Skin epidermis (tissue), 12 donors: ENCODE data around the gene DNAH17.

Experiments
- H3K27ac ChIP-seq, 21 experiments: fragments of 200-600 bp; sonication (generic) in 11 of 21; one replicate each; pipeline ENCODE4 v1.5.0; 2020; ENCODE audit warnings: mild to moderate bottlenecking in 3 of 21, inconsistent platforms in 2 of 21, moderate library complexity in 2 of 21
- H3K4me3 ChIP-seq, 7 experiments: fragments of 200-600 bp; sonication (generic) in 2 of 7; one replicate each; pipeline ENCODE4 v1.5.0; 2020; ENCODE audit warnings: inconsistent platforms in 2 of 7, mild to moderate bottlenecking in 2 of 7, moderate library complexity in 1 of 7

Gene DNAH17, protein sequence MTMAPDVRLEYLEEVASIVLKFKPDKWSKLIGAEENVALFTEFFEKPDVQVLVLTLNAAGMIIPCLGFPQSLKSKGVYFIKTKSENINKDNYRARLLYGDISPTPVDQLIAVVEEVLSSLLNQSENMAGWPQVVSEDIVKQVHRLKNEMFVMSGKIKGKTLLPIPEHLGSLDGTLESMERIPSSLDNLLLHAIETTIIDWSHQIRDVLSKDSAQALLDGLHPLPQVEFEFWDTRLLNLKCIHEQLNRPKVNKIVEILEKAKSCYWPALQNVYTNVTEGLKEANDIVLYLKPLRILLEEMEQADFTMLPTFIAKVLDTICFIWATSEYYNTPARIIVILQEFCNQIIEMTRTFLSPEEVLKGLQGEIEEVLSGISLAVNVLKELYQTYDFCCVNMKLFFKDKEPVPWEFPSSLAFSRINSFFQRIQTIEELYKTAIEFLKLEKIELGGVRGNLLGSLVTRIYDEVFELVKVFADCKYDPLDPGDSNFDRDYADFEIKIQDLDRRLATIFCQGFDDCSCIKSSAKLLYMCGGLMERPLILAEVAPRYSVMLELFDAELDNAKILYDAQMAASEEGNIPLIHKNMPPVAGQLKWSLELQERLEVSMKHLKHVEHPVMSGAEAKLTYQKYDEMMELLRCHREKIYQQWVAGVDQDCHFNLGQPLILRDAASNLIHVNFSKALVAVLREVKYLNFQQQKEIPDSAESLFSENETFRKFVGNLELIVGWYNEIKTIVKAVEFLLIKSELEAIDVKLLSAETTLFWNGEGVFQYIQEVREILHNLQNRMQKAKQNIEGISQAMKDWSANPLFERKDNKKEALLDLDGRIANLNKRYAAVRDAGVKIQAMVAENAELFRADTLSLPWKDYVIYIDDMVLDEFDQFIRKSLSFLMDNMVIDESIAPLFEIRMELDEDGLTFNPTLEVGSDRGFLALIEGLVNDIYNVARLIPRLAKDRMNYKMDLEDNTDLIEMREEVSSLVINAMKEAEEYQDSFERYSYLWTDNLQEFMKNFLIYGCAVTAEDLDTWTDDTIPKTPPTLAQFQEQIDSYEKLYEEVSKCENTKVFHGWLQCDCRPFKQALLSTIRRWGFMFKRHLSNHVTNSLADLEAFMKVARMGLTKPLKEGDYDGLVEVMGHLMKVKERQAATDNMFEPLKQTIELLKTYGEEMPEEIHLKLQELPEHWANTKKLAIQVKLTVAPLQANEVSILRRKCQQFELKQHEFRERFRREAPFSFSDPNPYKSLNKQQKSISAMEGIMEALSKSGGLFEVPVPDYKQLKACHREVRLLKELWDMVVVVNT (N-terminal part only)

GRCh38 chr17:78577296-78577695 lies at the start of gene DNAH17:
DNAH17 (minus strand) TSS chr17:78577396; CDS start chr17:78575057, 2,339 bp downstream.
- Histone ChIP-seq H3K27ac (no peak within 1 kb of the TSS), H3K4me3 (no peak within 1 kb of the TSS)

DNA sequence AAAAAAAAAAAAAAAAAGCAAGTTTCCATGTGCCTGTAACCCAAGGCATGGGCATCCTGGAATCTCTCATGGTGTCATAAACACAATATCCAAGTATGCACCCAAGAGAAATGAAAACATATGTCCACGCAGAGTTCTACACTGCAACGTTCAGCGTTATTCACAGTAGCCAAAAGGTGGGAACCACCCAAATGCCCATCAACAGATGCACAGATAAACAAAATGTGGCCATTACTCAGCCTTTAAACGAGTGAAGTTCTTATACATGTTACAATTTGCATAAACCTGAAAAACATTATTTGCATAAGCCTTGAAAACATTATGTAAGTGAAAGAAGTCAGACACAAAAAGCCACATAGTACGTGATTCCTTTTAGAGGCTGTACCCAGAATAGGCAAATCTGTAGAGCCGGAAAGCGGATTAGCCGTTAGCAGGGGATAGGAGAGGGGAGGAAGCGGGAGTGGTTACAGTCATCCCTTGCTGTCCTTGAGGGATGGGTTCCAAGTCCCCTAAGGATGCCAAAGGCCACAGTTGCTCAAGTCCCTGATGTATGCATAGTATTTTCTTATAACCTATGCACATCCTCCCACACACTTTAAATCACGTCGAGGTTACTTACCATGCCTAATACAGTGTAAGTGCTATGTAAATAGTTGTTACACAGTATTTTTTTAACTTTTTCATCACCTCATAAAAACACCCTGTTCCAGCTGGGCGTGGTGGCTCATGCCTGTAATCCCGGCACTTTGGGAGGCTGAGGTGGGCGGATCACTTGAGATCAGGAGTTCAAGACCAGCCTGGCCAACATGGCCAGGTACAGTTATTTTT lies 47.3 kb upstream of the DNAH17 start:
- H3K27ac ChIP-seq, result no peak overlapping the region
- H3K4me3 ChIP-seq, result no peak overlapping the region

DNA sequence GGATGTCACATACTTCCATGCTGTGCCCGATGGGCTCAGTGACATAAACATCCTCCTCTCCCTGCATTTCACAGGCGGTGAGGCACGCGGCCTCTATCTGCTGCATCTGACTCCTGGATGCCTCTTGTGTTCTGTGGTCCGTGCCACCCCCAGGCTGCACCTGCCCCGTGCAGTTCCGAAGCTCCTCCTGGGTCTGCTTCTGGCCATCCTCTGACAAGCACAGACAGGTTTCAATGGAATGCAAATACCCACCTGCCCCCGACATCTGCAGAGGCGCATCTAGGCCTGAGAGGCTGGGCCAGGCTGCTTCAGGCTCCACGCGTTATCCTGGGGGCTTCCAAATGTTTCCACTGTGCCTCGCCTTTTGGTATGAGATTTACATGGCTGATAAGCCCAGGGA lies 46.3 kb upstream of the DNAH17 start:
- Histone ChIP-seq H3K4me3 (no peak overlapping the region), H3K27ac (no peak overlapping the region)

GRCh38 chr17:78622491-78623265 lies 45.5 kb upstream of the DNAH17 start:
- no peak overlapping the region for H3K4me3 ChIP-seq

GRCh38 chr17:78621720-78622490 lies 44.7 kb upstream of the DNAH17 start:
- Histone ChIP-seq H3K27ac (no peak overlapping the region), H3K4me3 (no peak overlapping the region)

More at GRCh38 chr17:78622491-78623265, 45.5 kb upstream of the DNAH17 start:
- no peak overlapping the region for H3K27ac ChIP-seq

- no peak overlapping the region for H3K27ac ChIP-seq
- H3K4me3 ChIP-seq, result no peak overlapping the region
These were observed 42.9 kb upstream of the DNAH17 start for GRCh38 chr17:78620099-78620498.

- no peak overlapping the region for H3K4me3 ChIP-seq
- H3K27ac ChIP-seq, result no peak overlapping the region
These were observed 42.1 kb upstream of the DNAH17 start for GRCh38 chr17:78619334-78619733.

- Histone ChIP-seq H3K27ac (no peak overlapping the region), H3K4me3 (no peak overlapping the region)
These were observed 41.3 kb upstream of the DNAH17 start for GRCh38 chr17:78618264-78619066.

- Histone ChIP-seq H3K27ac (no peak overlapping the region), H3K4me3 (no peak overlapping the region)
These were observed 40.4 kb upstream of the DNAH17 start for GRCh38 chr17:78617511-78618061.

GRCh38 chr17:78616946-78617345 lies 39.8 kb upstream of the DNAH17 start:
- H3K27ac ChIP-seq, result no peak overlapping the region
- H3K4me3 ChIP-seq, result no peak overlapping the region

DNA sequence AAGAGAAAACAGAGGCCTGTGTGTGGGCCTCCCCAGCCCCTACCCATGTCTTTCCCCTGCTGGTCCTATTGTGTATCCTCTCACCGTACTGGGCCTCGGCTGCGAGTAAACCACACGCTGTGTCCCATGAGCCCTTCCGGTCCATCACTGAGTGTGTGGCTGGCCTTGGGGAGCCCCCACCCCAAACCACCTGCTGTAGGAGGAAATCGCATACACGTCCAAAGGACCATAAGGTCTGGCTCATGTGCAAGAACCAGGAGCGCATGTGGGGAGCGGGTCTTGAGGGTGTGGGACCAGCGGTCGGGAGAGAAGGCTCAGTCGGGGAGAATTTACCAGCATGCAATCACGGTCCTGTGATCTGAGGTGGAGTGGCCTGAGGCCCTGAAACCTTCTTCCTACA lies 38.4 kb upstream of the DNAH17 start:
- no peak overlapping the region for H3K4me3 ChIP-seq
- no peak overlapping the region for H3K27ac ChIP-seq

GRCh38 chr17:78613416-78613815 lies 36.2 kb upstream of the DNAH17 start:
- no peak overlapping the region for H3K27ac ChIP-seq
- H3K4me3 ChIP-seq, result no peak overlapping the region

GRCh38 chr17:78611607-78612006 lies 34.4 kb upstream of the DNAH17 start:
- no peak overlapping the region for H3K27ac ChIP-seq
- H3K4me3 ChIP-seq, result no peak overlapping the region

- Histone ChIP-seq H3K4me3 (no peak overlapping the region), H3K27ac (no peak overlapping the region)
These were observed 33.8 kb upstream of the DNAH17 start for GRCh38 chr17:78610951-78611511.

DNA sequence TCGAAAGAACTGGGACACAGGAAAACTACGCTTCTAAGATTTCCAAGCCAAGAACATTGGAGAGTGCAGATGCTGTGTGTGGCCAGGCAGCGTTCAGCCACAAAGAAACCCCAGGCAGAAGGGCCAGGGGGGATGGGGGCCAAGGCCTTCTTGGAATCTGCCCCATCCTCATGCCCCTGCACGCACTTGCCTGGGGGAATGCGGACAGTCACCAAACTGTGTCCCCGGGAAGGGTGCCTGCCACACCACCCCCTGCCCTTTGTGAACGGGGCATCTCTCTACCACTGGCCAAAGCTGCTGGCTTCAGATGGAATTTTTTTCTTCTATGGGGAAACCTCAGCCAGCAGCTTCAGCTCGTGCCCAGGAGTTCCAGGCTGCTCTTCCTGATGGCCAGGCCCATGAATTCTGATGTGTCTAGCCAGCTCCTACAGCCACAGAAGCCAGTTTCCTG lies 32.0 kb upstream of the DNAH17 start:
- H3K4me3 ChIP-seq, result no peak overlapping the region
- peak overlapping the region in 1 of 21 experiments; percentile 22 for H3K27ac ChIP-seq

DNA sequence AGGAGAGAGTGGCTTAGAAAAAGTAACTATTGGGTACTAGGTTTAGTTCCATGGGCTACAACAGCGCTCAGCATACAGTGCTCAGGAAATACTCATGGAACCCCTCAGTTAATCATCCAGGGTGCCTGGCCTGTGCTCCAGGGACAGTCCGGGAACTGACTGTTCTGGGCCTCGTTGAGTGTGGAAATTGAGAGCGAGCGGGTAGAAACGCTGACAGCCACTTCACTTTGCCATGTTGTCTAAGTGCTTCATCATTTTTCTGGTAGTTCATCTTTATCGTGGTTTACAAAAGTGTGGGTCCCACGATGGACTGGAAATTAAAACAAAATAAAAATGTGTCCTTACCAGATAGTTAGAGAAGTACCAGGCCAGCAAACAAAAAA lies 31.6 kb upstream of the DNAH17 start:
- no peak overlapping the region for H3K4me3 ChIP-seq
- peak overlapping the region in 2 of 21 experiments; percentile 22 to 38 for H3K27ac ChIP-seq
